ENCODE measurements around the gene ERN1. TPM values are rescaled to one million over a fixed set of nuclear protein-coding genes. Genes with fewer than 3 reads are reported as not detected.

The ERN1 gene
- polyA plus RNA-seq, 1 donor from 2014 or later = 9.6 TPM

- Mint-ChIP-seq H3K27ac (peak overlapping the region in 2 of 3 donors; percentile 74 to 82), H3K4me3 (peak overlapping the region in 1 of 4 donors; percentile 80), H3K4me1 (peaks cover 13 to 14% (median 14%) of the 10 kb centered on the region in 3 donors), H3K36me3 (peaks cover 22% of the 10 kb centered on the region), H3K27me3 (no peaks in the 10 kb centered on the region), H3K9me3 (peaks cover 0 to 5% (median 3%) of the 10 kb centered on the region in 3 donors)
Measured at GRCh38 chr17:64063766-64064224, 66.1 kb downstream of the ERN1 start.

DNA sequence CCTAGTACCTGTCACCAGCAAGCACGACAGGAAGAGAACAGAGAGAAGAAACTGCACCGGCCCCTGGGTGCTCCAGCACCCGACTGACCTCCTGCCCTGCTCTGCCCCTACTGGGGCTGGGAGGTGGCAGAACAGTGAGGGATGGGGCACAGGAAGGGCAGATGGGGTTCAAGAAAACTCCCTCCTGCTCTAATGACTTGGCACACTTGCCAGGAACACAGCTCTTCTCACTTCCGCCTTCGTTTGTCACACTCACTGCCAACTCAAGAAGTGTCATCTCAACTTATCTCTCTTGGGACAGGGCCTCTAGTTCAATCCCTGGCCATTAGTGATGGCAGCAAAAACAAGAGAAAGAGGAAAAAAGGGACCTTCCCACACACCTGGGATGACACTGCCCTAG, 66.9 kb downstream of the ERN1 start:
- Mint-ChIP-seq H3K4me3 (peak overlapping the region in 2 of 4 donors; percentile 54 to 63), H3K27me3 (no peaks in the 10 kb centered on the region), H3K4me1 (peaks cover 14 to 15% (median 14%) of the 10 kb centered on the region in 3 donors), H3K9me3 (no peaks in the 10 kb centered on the region), H3K36me3 (peaks cover 17% of the 10 kb centered on the region), H3K27ac (peak overlapping the region; percentile 74 to 84 (median 82))

DNA sequence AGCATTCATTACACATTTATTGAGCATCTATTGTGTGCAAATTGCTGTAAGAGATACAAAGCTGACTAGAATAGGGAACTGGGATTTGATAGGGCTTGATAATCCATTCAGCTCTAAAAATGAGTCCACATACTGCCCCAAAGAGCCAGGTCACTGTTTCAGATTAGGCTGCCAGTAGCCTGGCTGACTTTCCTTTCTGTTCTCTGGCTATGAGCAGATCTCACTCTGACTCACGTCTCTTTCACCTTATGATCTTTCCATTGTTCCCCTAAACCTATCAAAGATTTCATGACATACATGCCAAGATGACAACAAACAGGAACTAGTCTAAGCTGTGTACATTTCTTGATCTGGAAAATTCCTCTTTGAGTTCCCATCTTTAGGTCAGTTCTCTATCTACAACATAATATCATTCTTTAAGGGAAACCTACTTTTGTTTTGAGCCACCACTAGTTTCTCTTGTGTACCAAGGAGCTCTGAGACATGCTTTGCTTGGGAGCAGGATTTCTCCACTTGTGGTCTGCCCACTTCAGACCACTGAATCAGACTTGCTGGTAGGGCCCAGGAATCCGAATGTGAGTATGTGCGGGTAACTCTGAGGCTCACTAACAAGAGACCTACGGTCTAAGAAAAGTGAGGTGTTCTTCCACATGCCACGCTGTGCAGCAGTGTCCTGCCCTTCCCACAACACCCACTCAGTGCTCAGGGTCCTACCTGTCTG, 68.6 kb downstream of the ERN1 start:
- H3K4me1 Mint-ChIP-seq = peaks cover 19 to 23% (median 20%) of the 10 kb centered on the region in 3 donors
- H3K9me3 Mint-ChIP-seq = no peaks in the 10 kb centered on the region
- no peak overlapping the region for H3K4me3 Mint-ChIP-seq
- H3K27ac Mint-ChIP-seq = no peak overlapping the region
- H3K36me3 Mint-ChIP-seq = peaks cover 8% of the 10 kb centered on the region
- no peaks in the 10 kb centered on the region for H3K27me3 Mint-ChIP-seq

DNA sequence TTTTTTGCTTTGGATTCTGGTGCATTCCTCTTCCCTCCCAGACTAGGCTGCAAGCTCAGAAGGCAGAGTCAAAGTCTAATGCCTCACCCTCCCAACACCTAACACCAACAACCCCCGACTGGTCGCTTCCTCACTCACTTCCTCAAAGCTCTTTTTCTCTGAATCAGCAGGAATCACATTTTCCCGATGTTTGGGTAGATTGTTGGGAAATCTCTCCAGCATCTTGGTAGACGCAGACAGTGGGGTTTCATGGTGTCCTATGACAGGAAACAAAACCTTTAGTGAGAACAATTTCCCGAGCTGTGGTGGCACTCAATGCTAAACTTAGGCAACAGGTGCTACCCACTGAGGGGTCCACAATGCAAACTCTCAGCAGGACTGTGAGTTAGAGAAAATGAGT, 69.6 kb downstream of the ERN1 start:
- H3K36me3 Mint-ChIP-seq = peaks cover 8% of the 10 kb centered on the region
- peak overlapping the region in 1 of 3 donors; percentile 86 for H3K27ac Mint-ChIP-seq
- no peak overlapping the region for H3K4me3 Mint-ChIP-seq

DNA sequence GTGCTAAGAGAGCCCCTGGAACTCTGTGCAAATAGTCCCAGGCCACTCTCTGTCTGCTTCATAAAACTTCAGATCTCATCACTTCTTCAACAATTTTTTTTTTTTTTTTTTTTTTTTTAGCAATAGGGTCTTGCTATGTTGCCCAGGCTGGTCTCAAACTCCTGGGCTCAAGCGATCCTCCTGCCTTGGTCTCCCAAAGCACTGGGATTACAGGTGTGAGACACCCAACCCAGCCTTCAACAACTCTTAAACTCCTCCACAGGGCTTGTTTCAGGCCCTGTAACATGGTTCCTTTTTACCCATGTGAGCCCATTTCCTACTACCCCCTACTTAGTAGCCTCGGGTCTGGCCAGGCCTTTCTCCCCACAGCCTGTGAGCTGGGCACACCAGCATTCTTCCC, 70.2 kb downstream of the ERN1 start:
- H3K27me3 Mint-ChIP-seq = no peaks in the 10 kb centered on the region
- H3K27ac Mint-ChIP-seq = peak overlapping the region in 1 of 3 donors; percentile 86
- H3K4me1 Mint-ChIP-seq = peaks cover 19 to 24% (median 24%) of the 10 kb centered on the region in 3 donors
- no peaks in the 10 kb centered on the region for H3K9me3 Mint-ChIP-seq
- H3K4me3 Mint-ChIP-seq = no peak overlapping the region
- peaks cover 8% of the 10 kb centered on the region for H3K36me3 Mint-ChIP-seq

More for the DNA sequence above, 69.6 kb downstream of the ERN1 start:
- Mint-ChIP-seq H3K27me3 (no peaks in the 10 kb centered on the region), H3K9me3 (no peaks in the 10 kb centered on the region), H3K4me1 (peaks cover 19 to 24% (median 24%) of the 10 kb centered on the region in 3 donors)

GRCh38 chr17:64058621-64059020, 71.3 kb downstream of the ERN1 start:
- Mint-ChIP-seq H3K9me3 (no peaks in the 10 kb centered on the region), H3K36me3 (peaks cover 3% of the 10 kb centered on the region), H3K4me1 (peaks cover 19 to 24% (median 20%) of the 10 kb centered on the region in 3 donors), H3K27ac (peak overlapping the region in 1 of 3 donors; percentile 86), H3K27me3 (no peaks in the 10 kb centered on the region), H3K4me3 (no peak overlapping the region)

DNA sequence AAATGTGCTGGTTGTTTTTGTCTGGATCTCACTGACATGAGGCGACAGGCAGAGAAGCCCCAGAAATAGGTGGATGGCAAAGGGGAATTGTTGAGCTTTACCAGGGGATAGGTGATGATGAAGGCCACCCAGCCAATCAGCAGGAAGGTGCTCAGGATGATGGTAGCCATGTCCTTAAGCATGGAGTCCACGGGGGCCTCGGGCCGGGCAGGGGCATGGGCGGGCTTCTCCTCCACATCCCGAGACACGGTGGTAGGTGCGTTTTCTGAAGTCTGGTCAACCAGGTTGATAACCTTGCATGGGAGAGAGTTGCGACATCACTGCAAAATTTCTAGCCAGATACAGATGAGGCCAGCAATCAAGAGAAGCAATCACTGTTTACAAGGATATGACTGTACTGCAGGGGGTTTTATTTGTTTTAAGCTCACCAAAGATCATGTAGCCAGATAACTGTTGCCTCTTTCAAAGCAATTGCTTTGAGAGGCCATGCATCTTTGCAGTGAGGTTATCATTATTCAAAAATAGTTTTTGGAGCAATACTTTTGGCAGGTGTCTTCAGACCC, 72.2 kb downstream of the ERN1 start:
- no peak overlapping the region for H3K4me3 Mint-ChIP-seq
- H3K4me1 Mint-ChIP-seq = peaks cover 12 to 16% (median 13%) of the 10 kb centered on the region in 3 donors
- H3K9me3 Mint-ChIP-seq = peaks cover 0 to 1% (median 0%) of the 10 kb centered on the region in 3 donors
- no peaks in the 10 kb centered on the region for H3K27me3 Mint-ChIP-seq
- no peak overlapping the region for H3K27ac Mint-ChIP-seq
- peaks cover 3% of the 10 kb centered on the region for H3K36me3 Mint-ChIP-seq

- no peaks in the 10 kb centered on the region for H3K27me3 Mint-ChIP-seq
- H3K36me3 Mint-ChIP-seq = peaks cover 5% of the 10 kb centered on the region
- H3K9me3 Mint-ChIP-seq = peaks cover 0 to 1% (median 0%) of the 10 kb centered on the region in 3 donors
- H3K4me3 Mint-ChIP-seq = peak overlapping the region in 2 of 4 donors; percentile 41 to 76
- H3K27ac Mint-ChIP-seq = peak overlapping the region; percentile 6 to 60 (median 48)
- H3K4me1 Mint-ChIP-seq = peaks cover 11 to 13% (median 12%) of the 10 kb centered on the region in 3 donors
Measured at GRCh38 chr17:64056269-64057005, 73.5 kb downstream of the ERN1 start.

DNA sequence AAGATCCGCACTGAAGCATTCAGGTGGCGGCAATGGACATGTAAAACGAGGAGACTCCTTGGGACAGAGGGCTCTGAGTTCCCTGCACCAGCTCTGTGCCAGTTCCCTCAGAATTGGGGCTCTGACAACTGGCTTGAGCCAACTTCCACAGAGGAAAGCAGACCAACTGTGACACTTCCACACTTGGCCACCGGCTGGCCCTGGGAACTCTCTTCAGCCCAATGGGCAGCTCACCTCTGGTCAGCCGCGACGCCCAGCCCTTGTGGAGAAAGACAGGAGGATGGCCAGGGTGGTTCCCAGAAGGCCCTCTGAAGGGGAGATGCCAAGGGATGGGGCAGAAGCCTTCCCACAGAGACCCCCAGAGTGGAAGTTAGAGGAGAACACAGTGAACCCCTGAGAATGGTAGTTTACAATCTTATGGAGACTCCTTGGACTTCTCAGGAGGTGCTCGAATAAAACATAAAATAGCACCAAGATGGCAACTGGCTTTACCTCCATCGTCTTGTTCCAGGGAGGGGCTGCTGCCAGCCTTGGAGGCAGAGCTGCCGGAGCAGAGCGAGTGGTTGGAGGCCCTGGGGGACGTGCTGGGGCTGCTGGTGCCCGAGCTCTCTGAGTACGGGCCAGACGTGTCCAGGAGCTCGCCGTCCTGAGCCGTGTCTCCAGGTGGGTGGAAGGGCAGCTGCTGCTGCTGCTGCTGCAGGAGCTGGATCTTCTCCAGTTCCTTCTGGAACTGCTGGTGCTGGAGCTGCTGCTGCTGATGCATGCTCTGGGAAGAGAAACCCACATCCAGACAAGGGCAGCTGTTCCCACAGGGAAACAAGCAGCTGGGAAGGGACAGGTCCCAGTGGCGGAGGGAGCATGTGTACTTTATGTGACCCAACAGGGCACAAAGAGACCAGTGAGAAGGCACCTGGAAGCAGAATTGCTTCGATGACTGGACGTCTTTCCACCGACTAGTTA, 74.5 kb downstream of the ERN1 start:
- H3K4me3 Mint-ChIP-seq = no peak overlapping the region
- H3K27me3 Mint-ChIP-seq = no peaks in the 10 kb centered on the region
- H3K9me3 Mint-ChIP-seq = peaks cover 0 to 1% (median 0%) of the 10 kb centered on the region in 3 donors
- peaks cover 5% of the 10 kb centered on the region for H3K36me3 Mint-ChIP-seq
- H3K27ac Mint-ChIP-seq = peak overlapping the region in 2 of 3 donors; percentile 46 to 71
- H3K4me1 Mint-ChIP-seq = peaks cover 11 to 17% (median 12%) of the 10 kb centered on the region in 3 donors

DNA sequence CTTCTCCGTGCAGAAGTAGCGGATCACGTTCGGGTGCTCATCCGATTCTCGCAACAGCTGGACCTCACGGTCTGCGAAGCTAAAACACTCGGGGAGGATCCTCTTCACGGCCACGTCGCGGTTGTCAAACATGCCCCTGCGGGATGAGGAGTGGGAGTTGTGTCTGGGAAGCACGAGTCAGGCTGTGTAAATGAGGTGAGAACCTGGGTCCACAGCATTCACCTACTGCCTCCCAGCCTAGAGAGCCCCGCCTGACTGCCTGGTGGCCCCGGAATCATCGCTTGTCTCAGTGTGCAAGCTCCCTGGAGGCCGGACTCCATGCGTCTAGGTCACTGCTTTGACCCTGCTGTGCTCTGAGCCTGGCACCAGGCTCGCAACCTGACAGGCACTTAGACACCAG, 75.6 kb downstream of the ERN1 start:
- no peak overlapping the region for H3K27ac Mint-ChIP-seq
- H3K36me3 Mint-ChIP-seq = peaks cover 5% of the 10 kb centered on the region
- H3K4me3 Mint-ChIP-seq = no peak overlapping the region
- peaks cover 0 to 1% (median 0%) of the 10 kb centered on the region in 3 donors for H3K9me3 Mint-ChIP-seq
- no peaks in the 10 kb centered on the region for H3K27me3 Mint-ChIP-seq
- peaks cover 7 to 14% (median 12%) of the 10 kb centered on the region in 3 donors for H3K4me1 Mint-ChIP-seq

- peaks cover 7 to 14% (median 8%) of the 10 kb centered on the region in 3 donors for H3K4me1 Mint-ChIP-seq
- H3K9me3 Mint-ChIP-seq = peaks cover 0 to 1% (median 0%) of the 10 kb centered on the region in 3 donors
- H3K36me3 Mint-ChIP-seq = peaks cover 6% of the 10 kb centered on the region
- no peak overlapping the region for H3K27ac Mint-ChIP-seq
- H3K27me3 Mint-ChIP-seq = no peaks in the 10 kb centered on the region
- no peak overlapping the region for H3K4me3 Mint-ChIP-seq
Measured at GRCh38 chr17:64053101-64053500, 76.8 kb downstream of the ERN1 start.

GRCh38 chr17:64051153-64051552, 78.8 kb downstream of the ERN1 start:
- peaks cover 8% of the 10 kb centered on the region for H3K36me3 Mint-ChIP-seq
- no peak overlapping the region for H3K4me3 Mint-ChIP-seq
- H3K4me1 Mint-ChIP-seq = peaks cover 0 to 6% (median 0%) of the 10 kb centered on the region in 3 donors
- H3K27me3 Mint-ChIP-seq = no peaks in the 10 kb centered on the region
- peaks cover 0 to 1% (median 0%) of the 10 kb centered on the region in 3 donors for H3K9me3 Mint-ChIP-seq
- H3K27ac Mint-ChIP-seq = peak overlapping the region in 1 of 3 donors; percentile 86

- peaks cover 0 to 4% (median 0%) of the 10 kb centered on the region in 3 donors for H3K4me1 Mint-ChIP-seq
- H3K9me3 Mint-ChIP-seq = peaks cover 0 to 1% (median 0%) of the 10 kb centered on the region in 3 donors
- peaks cover 12% of the 10 kb centered on the region for H3K36me3 Mint-ChIP-seq
- no peak overlapping the region for H3K27ac Mint-ChIP-seq
- no peaks in the 10 kb centered on the region for H3K27me3 Mint-ChIP-seq
- H3K4me3 Mint-ChIP-seq = no peak overlapping the region
Measured at GRCh38 chr17:64048805-64049204, 81.1 kb downstream of the ERN1 start.

GRCh38 chr17:64045176-64045575, 84.8 kb downstream of the ERN1 start:
- H3K27me3 Mint-ChIP-seq = no peaks in the 10 kb centered on the region
- H3K27ac Mint-ChIP-seq = no peak overlapping the region
- H3K9me3 Mint-ChIP-seq = no peaks in the 10 kb centered on the region
- no peaks in the 10 kb centered on the region for H3K4me1 Mint-ChIP-seq
- no peak overlapping the region for H3K4me3 Mint-ChIP-seq
- H3K36me3 Mint-ChIP-seq = peaks cover 13% of the 10 kb centered on the region

Measured in IgD-negative memory B cell (primary cell).